MCF 10A (cell line): ENCODE results near the gene FASTKD3. TPM values are rescaled to one million over a fixed set of nuclear protein-coding genes. Genes with fewer than 3 reads are reported as not detected.

Experiments used
- BruUV-seq: library from RNA; stranded (reverse); fragments of 400-500 nt; replicated peaks from 2 replicates; lab custom pipeline; 2021; lab: Mats Ljungman, UMichigan
- CTCF ChIA-PET: fragments of 300-600 bp; sonication (Branson Sonifier 250); formaldehyde crosslinking; extraction: SDS; loops from one replicate; lab custom pipeline; 2021; ENCODE audit warnings: antibody characterized with exemption, inconsistent platforms; lab: Yijun Ruan, JAX
- POLR2A ChIA-PET: fragments of 300-600, 350-650 bp; sonication (Branson Sonifier 250); formaldehyde crosslinking; extraction: SDS; loops from one replicate; lab custom pipeline; 2020; ENCODE audit warnings: antibody characterized with exemption, inconsistent platforms; lab: Yijun Ruan, JAX
- DNase-seq: peaks from one replicate; pipeline ENCODE4 v3.0.0-alpha.2; 2018; ENCODE audit not compliant: unreplicated experiment
- H3K27ac Mint-ChIP-seq: one replicate; pipeline ENCODE4 v1.8.0; 2022; ENCODE audit warnings: mild to moderate bottlenecking, low read depth, mixed read lengths; ENCODE audit not compliant: unreplicated experiment
- H3K27me3 Mint-ChIP-seq: one replicate; pipeline ENCODE4 v1.8.0; 2022; ENCODE audit warnings: mixed read lengths; ENCODE audit not compliant: insufficient read depth, unreplicated experiment
- H3K36me3 Mint-ChIP-seq: one replicate; pipeline ENCODE4 v1.8.0; 2022; ENCODE audit warnings: mild to moderate bottlenecking, moderate library complexity, mixed read lengths; ENCODE audit not compliant: insufficient read depth, unreplicated experiment
- H3K4me1 Mint-ChIP-seq: one replicate; pipeline ENCODE4 v1.8.0; 2022; ENCODE audit warnings: mixed read lengths; ENCODE audit not compliant: insufficient read depth, unreplicated experiment
- H3K4me3 Mint-ChIP-seq: one replicate; pipeline ENCODE4 v1.8.0; 2022; ENCODE audit warnings: mild to moderate bottlenecking, moderate library complexity, mixed read lengths; ENCODE audit not compliant: unreplicated experiment
- H3K9me3 Mint-ChIP-seq: one replicate; pipeline ENCODE4 v1.8.0; 2022; ENCODE audit warnings: mixed read lengths; ENCODE audit not compliant: unreplicated experiment
- intact Hi-C: fragments of 100-400 bp; cut with micrococcal nuclease; formaldehyde crosslinking; loops from 2 replicates; pipeline ENCODE4 v1.14.1; 2022
- total RNA-seq: library from RNA; stranded (reverse); gene quantifications from 2 replicates; pipeline ENCODE4 v1.2.3, GENCODE V29; 2022
- TF ChIP-seq, protein P1 (sequence below): fragments of 200-600 bp; IDR thresholded peaks from one replicate; pipeline ENCODE4 v1.8.0; 2022; ENCODE audit warnings: antibody characterized with exemption, mild to moderate bottlenecking; ENCODE audit not compliant: unreplicated experiment

FASTKD3 gene
- total RNA-seq, 1 experiment from 2014 or later = 7.8 TPM

DNA sequence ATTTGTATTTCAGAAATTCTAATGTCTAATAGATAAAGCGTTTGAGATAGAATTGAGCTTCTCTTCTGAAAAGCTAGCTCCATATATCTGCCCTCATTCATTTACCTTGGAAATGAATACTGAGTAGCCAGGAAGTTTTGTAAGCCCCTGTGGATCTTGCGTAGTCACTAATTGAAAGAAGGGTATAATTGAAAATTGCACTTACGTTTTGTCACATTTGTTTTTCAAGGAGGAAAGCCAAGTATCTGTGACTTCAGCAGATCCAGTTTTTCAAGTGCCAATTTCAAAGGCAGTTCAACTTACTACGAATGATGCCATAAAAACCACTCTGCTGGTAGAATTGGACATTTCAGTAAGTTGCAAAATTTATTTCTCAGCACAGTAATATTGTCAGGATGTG lies 14.1 kb upstream of the FASTKD3 start:
- intact Hi-C loops = no loop called here
- Mint-ChIP-seq H3K36me3 (peaks cover 76% of the 10 kb centered on the region), H3K27me3 (no peaks in the 10 kb centered on the region), H3K4me3 (no peak overlapping the region), H3K27ac (no peak overlapping the region), H3K9me3 (no peaks in the 10 kb centered on the region), H3K4me1 (peaks cover 13% of the 10 kb centered on the region)
- CTCF ChIA-PET = interaction anchor here (1.2 kb wide), 1 partner anchor 11 kb away, joined by 4 read pairs; no protein-coding TSS in a partner anchor
- DNase-seq = no peak
- TF ChIP-seq, protein P1, sequence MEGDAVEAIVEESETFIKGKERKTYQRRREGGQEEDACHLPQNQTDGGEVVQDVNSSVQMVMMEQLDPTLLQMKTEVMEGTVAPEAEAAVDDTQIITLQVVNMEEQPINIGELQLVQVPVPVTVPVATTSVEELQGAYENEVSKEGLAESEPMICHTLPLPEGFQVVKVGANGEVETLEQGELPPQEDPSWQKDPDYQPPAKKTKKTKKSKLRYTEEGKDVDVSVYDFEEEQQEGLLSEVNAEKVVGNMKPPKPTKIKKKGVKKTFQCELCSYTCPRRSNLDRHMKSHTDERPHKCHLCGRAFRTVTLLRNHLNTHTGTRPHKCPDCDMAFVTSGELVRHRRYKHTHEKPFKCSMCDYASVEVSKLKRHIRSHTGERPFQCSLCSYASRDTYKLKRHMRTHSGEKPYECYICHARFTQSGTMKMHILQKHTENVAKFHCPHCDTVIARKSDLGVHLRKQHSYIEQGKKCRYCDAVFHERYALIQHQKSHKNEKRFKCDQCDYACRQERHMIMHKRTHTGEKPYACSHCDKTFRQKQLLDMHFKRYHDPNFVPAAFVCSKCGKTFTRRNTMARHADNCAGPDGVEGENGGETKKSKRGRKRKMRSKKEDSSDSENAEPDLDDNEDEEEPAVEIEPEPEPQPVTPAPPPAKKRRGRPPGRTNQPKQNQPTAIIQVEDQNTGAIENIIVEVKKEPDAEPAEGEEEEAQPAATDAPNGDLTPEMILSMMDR = no peak
- BruUV-seq = no TSS peak
- POLR2A ChIA-PET = interaction anchor here (0.7 kb wide), 1 partner anchor 15 kb away, joined by 3 read pairs; no protein-coding TSS in a partner anchor

DNA sequence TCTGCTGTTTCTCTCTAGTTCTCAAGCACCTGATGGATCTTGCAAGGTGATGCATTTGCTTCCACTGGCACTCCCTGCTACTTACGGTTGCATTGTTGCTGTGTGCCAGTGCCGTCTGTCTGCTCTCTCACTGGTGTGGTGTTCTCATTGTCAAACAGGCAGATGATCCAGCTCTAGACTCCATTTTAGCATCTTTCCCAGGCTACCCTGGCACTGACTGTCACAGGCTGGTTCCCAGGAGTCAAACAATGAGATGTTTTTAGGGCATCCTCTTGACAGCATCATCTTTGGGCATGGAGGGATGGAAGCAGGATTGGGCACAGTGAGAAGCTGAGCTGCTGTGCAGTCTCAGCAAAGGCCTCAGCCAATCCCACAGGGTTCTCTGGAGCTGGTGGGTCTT lies 13.0 kb upstream of the FASTKD3 start:
- Mint-ChIP-seq H3K9me3 (no peaks in the 10 kb centered on the region), H3K27ac (no peak overlapping the region), H3K4me3 (no peak overlapping the region), H3K27me3 (no peaks in the 10 kb centered on the region), H3K36me3 (peaks cover 76% of the 10 kb centered on the region), H3K4me1 (peaks cover 24% of the 10 kb centered on the region)
- POLR2A ChIA-PET = interaction anchor here (2.9 kb wide), 1 partner anchor 12 kb away, joined by 10 read pairs; the partner anchor contains the start of genes FASTKD3 and MTRR
- no peak for DNase-seq
- CTCF ChIA-PET = interaction anchor here (2.6 kb wide), 1 partner anchor 12 kb away, joined by 9 read pairs; the partner anchor contains the start of genes FASTKD3 and MTRR
- intact Hi-C loops = no loop called here
- no TSS peak for BruUV-seq
- TF ChIP-seq, protein P1 = no peak

DNA sequence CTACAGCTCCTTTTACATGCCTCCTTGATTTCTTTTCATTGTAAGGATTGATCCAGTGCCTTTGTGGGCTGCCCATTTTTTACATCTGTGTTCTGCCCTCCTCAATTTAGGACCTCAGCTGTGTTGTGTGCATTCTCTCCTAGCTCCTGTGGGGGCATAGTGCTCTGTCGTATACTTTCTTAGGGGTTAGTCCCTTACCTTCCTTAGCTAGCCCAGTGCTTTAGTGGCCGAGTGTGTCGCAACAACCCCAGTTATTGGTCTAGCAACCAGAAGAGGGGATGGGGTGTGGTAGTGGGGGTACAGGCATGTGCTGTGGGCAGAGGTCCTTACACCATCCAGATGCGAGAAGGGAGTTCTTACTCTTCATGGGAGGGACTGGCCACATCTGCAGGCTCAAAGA lies 12.3 kb upstream of the FASTKD3 start:
- DNase-seq = no peak
- intact Hi-C loops = no loop called here
- CTCF ChIA-PET = interaction anchor here (0.7 to 2.6 kb wide), 2 partner anchors 8 to 12 kb away, joined by 3 to 9 read pairs; partner anchors contain the start of genes FASTKD3 and MTRR
- POLR2A ChIA-PET = interaction anchor here (2.9 kb wide), 1 partner anchor 12 kb away, joined by 10 read pairs; the partner anchor contains the start of genes FASTKD3 and MTRR
- Mint-ChIP-seq H3K9me3 (no peaks in the 10 kb centered on the region), H3K36me3 (peaks cover 75% of the 10 kb centered on the region), H3K4me1 (peaks cover 31% of the 10 kb centered on the region), H3K4me3 (no peak overlapping the region), H3K27me3 (no peaks in the 10 kb centered on the region), H3K27ac (no peak overlapping the region)
- TF ChIP-seq, protein P1 = no peak
- no TSS peak for BruUV-seq

DNA sequence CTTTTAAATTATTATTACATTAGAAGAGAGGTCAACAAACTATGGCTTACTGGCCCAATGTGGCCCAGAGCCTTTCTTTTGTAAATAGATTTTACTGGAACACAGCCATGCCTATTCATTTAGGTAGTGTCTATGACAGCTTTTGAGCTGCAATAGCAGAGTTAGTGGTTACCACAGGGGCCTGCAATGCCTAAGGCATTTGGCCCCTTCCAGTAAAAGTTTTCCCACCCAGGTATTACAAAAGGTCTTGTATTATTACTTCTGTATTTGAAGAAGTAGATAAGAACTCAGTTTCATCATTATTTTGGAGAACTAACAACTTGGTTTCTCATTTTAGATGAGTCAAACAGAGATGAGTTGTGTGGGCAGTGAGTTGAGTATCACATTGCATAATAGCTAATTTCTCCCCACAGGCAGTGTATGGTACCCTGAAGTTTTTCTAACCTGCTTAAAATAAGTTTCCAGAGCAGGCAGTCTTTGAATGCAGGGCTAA lies 9.6 kb upstream of the FASTKD3 start:
- DNase-seq = peak; percentile 86
- H3K36me3 Mint-ChIP-seq = peaks cover 80% of the 10 kb centered on the region
- H3K4me3 Mint-ChIP-seq = no peak overlapping the region
- H3K27ac Mint-ChIP-seq = peak overlapping the region; percentile 19
- H3K9me3 Mint-ChIP-seq = no peaks in the 10 kb centered on the region
- H3K27me3 Mint-ChIP-seq = no peaks in the 10 kb centered on the region
- CTCF ChIA-PET = interaction anchor here (0.6 to 4.3 kb wide), 5 partner anchors 8 to 1427 kb away, joined by 3 to 32 read pairs (median 3); no protein-coding TSS in a partner anchor
- POLR2A ChIA-PET = interaction anchor here (0.7 to 2.2 kb wide), 3 partner anchors 9 to 26 kb away, joined by 4 to 20 read pairs (median 10); partner anchors contain the start of genes FASTKD3 and MTRR
- BruUV-seq = no TSS peak
- TF ChIP-seq, protein P1 = no peak
- peaks cover 34% of the 10 kb centered on the region for H3K4me1 Mint-ChIP-seq
- intact Hi-C loops = no loop called here
